Mesenchymal stem cell (in vitro differentiated cells and primary cell): Measurements from ENCODE around the gene LDLRAD3.

ENCODE experiments used
- DNase-seq: peaks from one replicate; pipeline ENCODE4 v3.0.0-alpha.2; 2013
- H2AFZ ChIP-seq: one replicate; pipeline ENCODE4 v1.6.1; 2013; ENCODE audit warnings: low read depth, mild to moderate bottlenecking, control low read depth, inconsistent platforms, low read length, moderate library complexity
- H2AK5ac ChIP-seq: 2 replicates; pipeline ENCODE4 v1.6.1; 2013; ENCODE audit warnings: low read length, moderate library complexity, mild to moderate bottlenecking, inconsistent platforms; ENCODE audit not compliant: severe bottlenecking
- H2BK120ac ChIP-seq: one replicate; pipeline ENCODE4 v1.6.1; 2013; ENCODE audit warnings: low read depth, mild to moderate bottlenecking, inconsistent platforms, low read length, moderate library complexity
- H2BK12ac ChIP-seq, 2 experiments: one replicate each; pipeline ENCODE4 v1.6.1; 2013; ENCODE audit warnings: inconsistent platforms in 2 of 2, low read length in 2 of 2, mild to moderate bottlenecking in 2 of 2, moderate library complexity in 2 of 2, control low read depth in 1 of 2
- H2BK15ac ChIP-seq: one replicate; pipeline ENCODE4 v1.6.1; 2013; ENCODE audit warnings: mild to moderate bottlenecking, low read depth, inconsistent platforms; ENCODE audit not compliant: poor library complexity, severe bottlenecking
- H2BK5ac ChIP-seq: 2 replicates; pipeline ENCODE4 v1.6.1; 2013; ENCODE audit warnings: low read depth, mild to moderate bottlenecking, low read length, control low read depth, inconsistent platforms; ENCODE audit not compliant: poor library complexity, severe bottlenecking
- H3K14ac ChIP-seq, 2 experiments: one replicate each; pipeline ENCODE4 v1.6.1; 2013; ENCODE audit warnings: inconsistent platforms in 2 of 2, low read length in 2 of 2, control low read depth in 1 of 2, mild to moderate bottlenecking in 1 of 2, moderate library complexity in 1 of 2
- H3K18ac ChIP-seq, 2 experiments: one replicate each; pipeline ENCODE4 v1.6.1; 2013; ENCODE audit warnings: inconsistent platforms in 2 of 2, low read length in 2 of 2, control low read depth in 1 of 2, low read depth in 1 of 2, mild to moderate bottlenecking in 1 of 2
- H3K23ac ChIP-seq, 2 experiments: one replicate each; pipeline ENCODE4 v1.6.1; 2013; ENCODE audit warnings: inconsistent platforms in 2 of 2, low read length in 2 of 2, mild to moderate bottlenecking in 2 of 2, moderate library complexity in 2 of 2, control low read depth in 1 of 2
- H3K27ac ChIP-seq: 2 replicates; pipeline ENCODE4 v1.5.1; 2013; ENCODE audit warnings: mild to moderate bottlenecking, moderate library complexity, low read length, control low read depth, inconsistent platforms; ENCODE audit not compliant: poor library complexity, severe bottlenecking
- H3K27me3 ChIP-seq, 2 experiments: 2 replicates each; pipeline versions ENCODE4 v1.6.1 to v1.7.0; 2013; ENCODE audit warnings: low read length in 2 of 2, mild to moderate bottlenecking in 2 of 2, moderate library complexity in 2 of 2, control low read depth in 1 of 2, inconsistent platforms in 1 of 2; ENCODE audit not compliant: control insufficient read depth in 1 of 2, insufficient read depth in 1 of 2
- H3K36me3 ChIP-seq, 2 experiments: 2 replicates each; pipeline versions ENCODE4 v1.6.1 to v1.7.0; 2013; ENCODE audit warnings: low read length in 2 of 2, control low read depth in 1 of 2, inconsistent platforms in 1 of 2, low read depth in 1 of 2, mild to moderate bottlenecking in 1 of 2; ENCODE audit not compliant: insufficient read depth in 2 of 2, control insufficient read depth in 1 of 2
- H3K4ac ChIP-seq, 2 experiments: one replicate each; pipeline ENCODE4 v1.6.1; 2013; ENCODE audit warnings: inconsistent platforms in 2 of 2, low read length in 2 of 2, mild to moderate bottlenecking in 2 of 2, moderate library complexity in 2 of 2, control low read depth in 1 of 2, low read depth in 1 of 2
- H3K4me1 ChIP-seq: 2 replicates; pipeline ENCODE4 v1.6.1; 2013; ENCODE audit warnings: low read depth, low read length, control low read depth; ENCODE audit not compliant: control insufficient read depth, insufficient read depth
- H3K4me2 ChIP-seq: 2 replicates; pipeline ENCODE4 v1.6.1; 2013; ENCODE audit warnings: low read length, mild to moderate bottlenecking, inconsistent platforms; ENCODE audit not compliant: poor library complexity, severe bottlenecking
- H3K4me3 ChIP-seq, 2 experiments: 2 replicates each; pipeline versions ENCODE4 v1.5.1 to v1.7.0; 2013; ENCODE audit warnings: low read length in 2 of 2, mild to moderate bottlenecking in 2 of 2, control low read depth in 1 of 2, low read depth in 1 of 2; ENCODE audit not compliant: insufficient read depth in 1 of 2
- H3K79me1 ChIP-seq: replicated peaks from 2 replicates; pipeline ENCODE4 v1.6.1; 2013; ENCODE audit warnings: mild to moderate bottlenecking, control low read depth, low read length, inconsistent platforms; ENCODE audit not compliant: poor library complexity, severe bottlenecking
- H3K9ac ChIP-seq: 2 replicates; pipeline ENCODE4 v1.7.0; 2013; ENCODE audit warnings: mild to moderate bottlenecking, low read length, moderate library complexity
- H3K9me3 ChIP-seq: 2 replicates; pipeline ENCODE4 v1.7.0; 2013; ENCODE audit warnings: mild to moderate bottlenecking, low read length; ENCODE audit not compliant: control insufficient read depth
- H4K8ac ChIP-seq: one replicate; pipeline ENCODE4 v1.6.1; 2013; ENCODE audit warnings: inconsistent platforms, mild to moderate bottlenecking, low read length, moderate library complexity
- H4K91ac ChIP-seq: one replicate; pipeline ENCODE4 v1.6.1; 2013; ENCODE audit warnings: mild to moderate bottlenecking, low read length, inconsistent platforms
- WGBS: methylation state at CpG from one replicate; pipeline ENCODE4 v1.1.7; 2013; ENCODE audit warnings: mixed read lengths; 5-methylcytosine and 5-hydroxymethylcytosine counted together

Gene LDLRAD3

DNA sequence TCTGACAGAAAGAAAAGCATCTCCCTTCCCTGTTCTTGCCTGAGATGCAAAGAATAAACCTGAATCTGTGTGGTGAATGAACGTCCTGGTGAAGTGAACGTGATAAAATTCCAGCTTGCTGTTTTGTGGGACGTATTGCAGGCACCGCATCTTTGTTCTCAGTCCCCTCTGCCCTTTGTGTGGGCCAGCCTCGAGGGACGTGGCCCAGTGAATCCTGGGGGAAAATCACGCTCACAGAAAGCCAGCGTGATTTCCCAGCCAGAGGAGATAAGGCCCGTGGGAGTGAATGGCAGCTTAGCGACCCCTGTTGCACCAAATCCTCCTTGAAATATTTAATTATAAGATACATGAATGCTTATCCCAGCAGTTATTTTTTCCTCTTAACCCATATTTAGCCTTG, 216.2 kb downstream of the LDLRAD3 start:
- no peak overlapping the region for H2BK5ac ChIP-seq
- H2BK15ac ChIP-seq, result no peak overlapping the region
- 86% methylated on average over 7 of the region's 10 CpGs for WGBS

DNA sequence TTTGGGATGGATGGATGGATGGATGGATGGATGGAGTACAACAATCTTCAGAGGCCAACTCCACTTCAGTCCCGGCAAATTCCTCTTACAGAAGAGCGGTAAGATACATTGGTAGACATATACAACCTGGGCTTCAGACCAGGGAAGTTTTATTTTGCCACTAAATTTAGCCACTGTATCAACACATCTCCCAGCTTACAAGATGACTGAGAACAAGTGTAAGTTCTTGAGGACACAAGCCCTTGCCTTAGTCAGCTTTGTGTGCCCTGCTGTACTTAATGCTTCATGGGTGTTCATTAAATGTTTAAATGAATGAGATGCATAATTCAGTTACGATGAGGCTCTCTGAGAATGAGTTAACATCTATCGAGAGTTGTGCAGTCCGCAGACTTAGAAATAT, 217.7 kb downstream of the LDLRAD3 start:
- Histone ChIP-seq H3K4me1 (no peaks in the 10 kb centered on the region), H3K4me3 (no peak overlapping the region), H3K18ac (no peak overlapping the region), H2AK5ac (no peak overlapping the region), H3K79me1 (no peaks in the 10 kb centered on the region), H3K14ac (no peak overlapping the region), H3K9me3 (no peaks in the 10 kb centered on the region), H4K91ac (no peak overlapping the region), H2BK15ac (no peak overlapping the region), H2BK120ac (no peak overlapping the region), H2BK5ac (no peak overlapping the region), H4K8ac (no peak overlapping the region), H3K27me3 (no peaks in the 10 kb centered on the region), H3K9ac (no peak overlapping the region), H2AFZ (no peak overlapping the region), H3K23ac (no peak overlapping the region), H3K27ac (no peak overlapping the region), H3K4ac (no peak overlapping the region), H3K36me3 (no peaks in the 10 kb centered on the region), H3K4me2 (no peak overlapping the region), H2BK12ac (peak overlapping the region in 1 of 2 experiments; percentile 35)
- no peak for DNase-seq
- 100% methylated on average over 5 of the region's 5 CpGs for WGBS

More for the DNA sequence above, 216.2 kb downstream of the LDLRAD3 start:
- Histone ChIP-seq H3K36me3 (no peaks in the 10 kb centered on the region), H2AK5ac (no peak overlapping the region), H3K14ac (no peak overlapping the region), H4K91ac (no peak overlapping the region), H3K4me2 (no peak overlapping the region), H3K9ac (no peak overlapping the region), H3K79me1 (no peaks in the 10 kb centered on the region), H4K8ac (peak overlapping the region; percentile 43), H3K23ac (no peak overlapping the region), H3K9me3 (no peaks in the 10 kb centered on the region), H3K4me1 (no peaks in the 10 kb centered on the region), H2AFZ (no peak overlapping the region), H2BK120ac (no peak overlapping the region), H3K27me3 (no peaks in the 10 kb centered on the region), H3K18ac (no peak overlapping the region), H2BK12ac (no peak overlapping the region), H3K4me3 (no peak overlapping the region), H3K27ac (no peak overlapping the region), H3K4ac (no peak overlapping the region)
- DNase-seq, result no peak

DNA sequence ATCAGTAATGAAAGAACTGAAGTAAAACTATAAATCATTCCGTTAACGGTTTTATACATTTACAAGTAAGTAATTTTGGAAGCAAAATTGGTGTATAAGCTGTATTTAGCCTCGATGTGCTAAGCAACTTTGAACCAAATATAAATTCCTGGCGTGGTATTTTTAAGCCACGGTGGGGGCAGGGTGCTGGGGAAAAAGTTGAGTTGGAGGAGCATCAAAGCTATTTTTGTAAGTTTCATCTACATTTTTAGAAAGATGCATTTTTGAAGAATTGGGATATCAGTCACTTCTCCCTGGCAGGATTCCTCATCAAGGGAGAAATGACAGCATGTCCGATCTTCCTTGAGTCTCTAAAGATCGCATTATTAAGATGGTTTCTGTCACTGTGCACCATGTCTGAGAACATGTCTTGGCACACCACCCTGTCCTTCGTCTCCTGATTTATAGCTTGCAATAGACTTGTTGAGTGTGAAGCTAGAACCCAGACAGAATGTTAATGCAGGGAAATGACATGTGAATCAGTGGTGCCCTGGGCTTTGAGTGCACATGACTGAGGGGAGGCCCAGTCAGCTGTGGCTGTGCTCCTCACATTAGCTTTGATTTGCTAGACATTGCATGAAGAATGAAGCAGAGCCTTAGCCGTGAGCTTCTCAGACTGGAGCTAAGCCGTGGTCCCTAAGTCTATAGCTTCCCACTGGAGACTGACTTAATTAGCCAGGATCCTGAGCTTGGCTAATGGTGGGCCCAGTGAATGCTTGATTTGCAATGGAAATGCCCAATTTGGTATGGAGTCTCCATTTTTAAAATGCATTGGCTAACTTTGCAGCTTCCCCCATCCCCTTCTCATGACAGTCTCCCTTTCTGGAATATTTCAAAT, 218.4 kb downstream of the LDLRAD3 start:
- Histone ChIP-seq H3K27ac (no peak overlapping the region), H3K36me3 (no peaks in the 10 kb centered on the region), H3K79me1 (no peaks in the 10 kb centered on the region), H2BK15ac (no peak overlapping the region), H3K14ac (no peak overlapping the region), H3K4ac (peak overlapping the region in 1 of 2 experiments; percentile 13), H3K27me3 (no peaks in the 10 kb centered on the region), H3K9ac (no peak overlapping the region), H2BK12ac (no peak overlapping the region), H3K9me3 (no peaks in the 10 kb centered on the region), H2AFZ (no peak overlapping the region), H2BK5ac (no peak overlapping the region), H4K8ac (no peak overlapping the region), H3K4me2 (no peak overlapping the region), H3K4me1 (no peaks in the 10 kb centered on the region), H2BK120ac (no peak overlapping the region), H4K91ac (no peak overlapping the region), H3K4me3 (no peak overlapping the region), H2AK5ac (no peak overlapping the region), H3K18ac (no peak overlapping the region), H3K23ac (no peak overlapping the region)
- WGBS, result 96% methylated on average over 10 of the region's 10 CpGs
- DNase-seq, result no peak

DNA sequence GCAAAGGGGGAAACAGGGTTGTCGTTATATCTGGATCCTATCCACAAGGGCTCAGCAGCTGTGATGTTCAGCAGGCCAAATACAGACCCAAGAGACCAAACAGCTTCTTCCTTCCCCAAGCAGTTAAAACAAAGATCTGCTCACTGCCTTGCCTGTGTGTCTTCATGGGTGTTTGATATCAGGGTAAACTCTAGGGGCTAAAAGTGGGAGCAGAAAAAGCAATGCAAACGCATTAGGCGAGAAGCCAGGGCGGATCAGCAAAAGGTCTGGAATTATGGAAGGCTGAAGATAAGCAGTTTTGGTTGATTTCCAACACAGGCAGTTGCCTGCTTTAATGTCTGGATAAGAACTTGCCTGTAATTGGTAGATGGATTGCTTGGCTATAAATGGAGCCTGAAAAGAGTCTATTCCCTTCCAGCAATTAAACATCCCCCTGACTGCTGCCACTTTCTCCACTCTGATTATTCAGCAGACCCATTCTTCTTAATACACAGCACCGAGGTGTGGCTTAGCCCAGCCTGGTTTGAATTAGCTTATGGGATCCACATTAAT, 219.1 kb downstream of the LDLRAD3 start:
- H3K27ac ChIP-seq, result no peak overlapping the region
- no peak overlapping the region for H2BK12ac ChIP-seq
- H3K9ac ChIP-seq, result no peak overlapping the region
- H3K14ac ChIP-seq, result no peak overlapping the region
- no peak overlapping the region for H3K4ac ChIP-seq
- H3K23ac ChIP-seq, result no peak overlapping the region
- H3K27me3 ChIP-seq, result no peaks in the 10 kb centered on the region
- DNase-seq, result no peak
- 72% methylated on average over 4 of the region's 5 CpGs for WGBS
- H3K4me2 ChIP-seq, result no peak overlapping the region
- H2BK15ac ChIP-seq, result no peak overlapping the region
- H3K4me3 ChIP-seq, result no peak overlapping the region
- no peak overlapping the region for H3K18ac ChIP-seq
- no peaks in the 10 kb centered on the region for H3K36me3 ChIP-seq
- H3K9me3 ChIP-seq, result no peaks in the 10 kb centered on the region
- no peaks in the 10 kb centered on the region for H3K4me1 ChIP-seq
- H2AK5ac ChIP-seq, result no peak overlapping the region
- no peaks in the 10 kb centered on the region for H3K79me1 ChIP-seq
- no peak overlapping the region for H2AFZ ChIP-seq
- no peak overlapping the region for H2BK120ac ChIP-seq
- no peak overlapping the region for H4K91ac ChIP-seq
- no peak overlapping the region for H4K8ac ChIP-seq
- H2BK5ac ChIP-seq, result no peak overlapping the region
